Gastrocnemius medialis (tissue), 4 donors: ENCODE data around the gene ZCCHC24.

ENCODE experiments used
- POLR2A ChIP-seq, 2 donors: fragments of 450-650 bp; IDR thresholded peaks; one replicate each; pipeline ENCODE4 v1.6.1; 2017; ENCODE audit warnings: antibody characterized with exemption in 2 of 2, mild to moderate bottlenecking in 2 of 2, moderate library complexity in 2 of 2
- TF ChIP-seq, protein P1 (sequence below), 5 experiments: fragments of 450-650 bp in 3 of 5; fragments of 200-600 bp in 2 of 5; sonication (generic) in 2 of 5; IDR thresholded peaks in 4 of 5; conservative IDR thresholded peaks in 1 of 5; 1 replicate in 4 of 5; 2 replicates in 1 of 5; pipeline ENCODE4 v1.5.1; 2016 to 2019; ENCODE audit warnings: antibody characterized with exemption in 5 of 5, mild to moderate bottlenecking in 3 of 5, moderate library complexity in 3 of 5

GRCh38 chr10:79452174-79452611, 6.8 kb upstream of the ZCCHC24 start:
- no peak for TF ChIP-seq POLR2A (IDR thresholded peaks at IDR 0.05)
- TF ChIP-seq, protein P1, sequence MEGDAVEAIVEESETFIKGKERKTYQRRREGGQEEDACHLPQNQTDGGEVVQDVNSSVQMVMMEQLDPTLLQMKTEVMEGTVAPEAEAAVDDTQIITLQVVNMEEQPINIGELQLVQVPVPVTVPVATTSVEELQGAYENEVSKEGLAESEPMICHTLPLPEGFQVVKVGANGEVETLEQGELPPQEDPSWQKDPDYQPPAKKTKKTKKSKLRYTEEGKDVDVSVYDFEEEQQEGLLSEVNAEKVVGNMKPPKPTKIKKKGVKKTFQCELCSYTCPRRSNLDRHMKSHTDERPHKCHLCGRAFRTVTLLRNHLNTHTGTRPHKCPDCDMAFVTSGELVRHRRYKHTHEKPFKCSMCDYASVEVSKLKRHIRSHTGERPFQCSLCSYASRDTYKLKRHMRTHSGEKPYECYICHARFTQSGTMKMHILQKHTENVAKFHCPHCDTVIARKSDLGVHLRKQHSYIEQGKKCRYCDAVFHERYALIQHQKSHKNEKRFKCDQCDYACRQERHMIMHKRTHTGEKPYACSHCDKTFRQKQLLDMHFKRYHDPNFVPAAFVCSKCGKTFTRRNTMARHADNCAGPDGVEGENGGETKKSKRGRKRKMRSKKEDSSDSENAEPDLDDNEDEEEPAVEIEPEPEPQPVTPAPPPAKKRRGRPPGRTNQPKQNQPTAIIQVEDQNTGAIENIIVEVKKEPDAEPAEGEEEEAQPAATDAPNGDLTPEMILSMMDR (IDR thresholded peaks at IDR 0.05 in 4 of 5, conservative IDR thresholded peaks at IDR 0.05 in 1 of 5) = no peak
